Stimulated activated CD4-positive, alpha-beta T cell treated with anti-CD3 and anti-CD28 coated beads, Interleukin-2, amount 100 ng/mL, for 24 hours (primary cell): Measurements from ENCODE around the gene MAML3.

Experiments
- DNase-seq, 2 donors: peaks; one replicate each; pipeline ENCODE4 v3.0.0-alpha.2; 2020

Gene MAML3

GRCh38 chr4:139826426-139826825 lies 327.6 kb downstream of the MAML3 start:
- DNase-seq = no peak

- no peak for DNase-seq
These were observed 328.4 kb downstream of the MAML3 start for GRCh38 chr4:139825523-139826014.

GRCh38 chr4:139824882-139825522 lies 329.0 kb downstream of the MAML3 start:
- no peak for DNase-seq

GRCh38 chr4:139823746-139824145 lies 330.2 kb downstream of the MAML3 start:
- DNase-seq = no peak

- no peak for DNase-seq
These were observed 330.6 kb downstream of the MAML3 start for GRCh38 chr4:139823345-139823744.

GRCh38 chr4:139822391-139822790 lies 331.6 kb downstream of the MAML3 start:
- DNase-seq = no peak

GRCh38 chr4:139819082-139819481 lies 334.9 kb downstream of the MAML3 start:
- no peak for DNase-seq

GRCh38 chr4:139817657-139818452 lies 336.1 kb downstream of the MAML3 start:
- no peak for DNase-seq

- no peak for DNase-seq
These were observed 337.1 kb downstream of the MAML3 start for GRCh38 chr4:139816856-139817255.

GRCh38 chr4:139815778-139816601 lies 338.0 kb downstream of the MAML3 start:
- DNase-seq = no peak

- no peak for DNase-seq
These were observed 339.5 kb downstream of the MAML3 start for GRCh38 chr4:139814323-139815015.

- DNase-seq = no peak
These were observed 340.1 kb downstream of the MAML3 start for GRCh38 chr4:139813881-139814280.

GRCh38 chr4:139810710-139811109 lies 343.3 kb downstream of the MAML3 start:
- no peak for DNase-seq

- DNase-seq = no peak
These were observed 344.2 kb downstream of the MAML3 start for GRCh38 chr4:139809757-139810140.

GRCh38 chr4:139808808-139809756 lies 344.9 kb downstream of the MAML3 start:
- DNase-seq = no peak

GRCh38 chr4:139808381-139808807 lies 345.6 kb downstream of the MAML3 start:
- no peak for DNase-seq

GRCh38 chr4:139807483-139807882 lies 346.5 kb downstream of the MAML3 start:
- DNase-seq = no peak

- no peak for DNase-seq
These were observed 347.1 kb downstream of the MAML3 start for GRCh38 chr4:139806929-139807328.

- DNase-seq = no peak
These were observed 351.1 kb downstream of the MAML3 start for GRCh38 chr4:139802931-139803330.

- DNase-seq = no peak
These were observed 351.5 kb downstream of the MAML3 start for GRCh38 chr4:139802488-139802887.

- no peak for DNase-seq
These were observed 352.1 kb downstream of the MAML3 start for GRCh38 chr4:139801895-139802294.

- no peak for DNase-seq
These were observed 353.9 kb downstream of the MAML3 start for GRCh38 chr4:139800082-139800481.
